HG03159 (cell line): ENCODE data around the gene IST1.
A peak's percentile ranks its signal among the peaks of the same experiment; 100 is the strongest.

Experiments used
- ATAC-seq: cut with Tn5 transposase; IDR thresholded peaks from one replicate; pipeline ENCODE4 v1.9.1; 2021; ENCODE audit warnings: mild to moderate bottlenecking, moderate library complexity; ENCODE audit not compliant: unreplicated experiment

The IST1 gene

GRCh38 chr16:71961066-71962039 lies 66.0 kb downstream of the IST1 start:
- peak; percentile 66 for ATAC-seq

GRCh38 chr16:71963125-71963875 lies 68.0 kb downstream of the IST1 start:
- no peak for ATAC-seq

GRCh38 chr16:71965223-71965622 lies 69.9 kb downstream of the IST1 start:
- no peak for ATAC-seq

- no peak for ATAC-seq
Measured at GRCh38 chr16:71966932-71967331, 71.6 kb downstream of the IST1 start.

GRCh38 chr16:71969353-71969752 lies 74.0 kb downstream of the IST1 start:
- no peak for ATAC-seq

GRCh38 chr16:71971571-71971970 lies 76.2 kb downstream of the IST1 start:
- no peak for ATAC-seq

- ATAC-seq: no peak
Measured at GRCh38 chr16:71972356-71972755, 77.0 kb downstream of the IST1 start.

- ATAC-seq: no peak
Measured at GRCh38 chr16:71973001-71973400, 77.7 kb downstream of the IST1 start.

- no peak for ATAC-seq
Measured at GRCh38 chr16:71974068-71974818, 78.9 kb downstream of the IST1 start.
